Muscle layer of duodenum (tissue), 2 donors: ENCODE results near the gene PCDHGA5.
"Not testable (repeated sequence)": the region's sequence is repeated elsewhere in the genome, so short reads cannot be mapped to it uniquely, and the experiment has no call there.

Source experiments
- H3K27ac ChIP-seq: one replicate; pipeline ENCODE4 v1.7.0; 2013; ENCODE audit warnings: mild to moderate bottlenecking, low read length
- H3K27me3 ChIP-seq: one replicate; pipeline ENCODE4 v1.7.0; 2013; ENCODE audit warnings: low read depth, mild to moderate bottlenecking, control low read depth, low read length
- H3K36me3 ChIP-seq, 2 donors: one replicate each; pipeline ENCODE4 v1.7.0; 2013; ENCODE audit warnings: low read length in 2 of 2, control low read depth in 1 of 2, mild to moderate bottlenecking in 1 of 2; ENCODE audit not compliant: insufficient read depth in 2 of 2, control insufficient read depth in 1 of 2
- H3K4me1 ChIP-seq, 2 donors: one replicate each; pipeline ENCODE4 v1.7.0; 2013; ENCODE audit warnings: low read length in 2 of 2, mild to moderate bottlenecking in 2 of 2, control low read depth in 1 of 2, moderate library complexity in 1 of 2; ENCODE audit not compliant: insufficient read depth in 2 of 2, control insufficient read depth in 1 of 2
- H3K4me3 ChIP-seq, 2 donors: one replicate each; pipeline ENCODE4 v1.7.0; 2013; ENCODE audit warnings: low read length in 2 of 2, low read depth in 1 of 2, mild to moderate bottlenecking in 1 of 2
- H3K9me3 ChIP-seq, 2 donors: one replicate each; pipeline ENCODE4 v1.7.0; 2013; ENCODE audit warnings: low read length in 2 of 2, control low read depth in 1 of 2, mild to moderate bottlenecking in 1 of 2; ENCODE audit not compliant: control insufficient read depth in 1 of 2
- donor health status: healthy.

Gene PCDHGA5

GRCh38 chr5:141393267-141393666, 29.3 kb downstream of the PCDHGA5 start:
- Histone ChIP-seq H3K9me3 (peaks cover 57 to 82% of the 10 kb centered on the region in 2 donors), H3K4me3 (peak overlapping the region in 1 of 2 donors; percentile 73), H3K27ac (no peak overlapping the region), H3K36me3 (peaks cover 0 to 4% of the 10 kb centered on the region in 2 donors), H3K4me1 (no peaks in the 10 kb centered on the region), H3K27me3 (no peaks in the 10 kb centered on the region)

- H3K4me1 ChIP-seq, H3K36me3 ChIP-seq, H3K27me3 ChIP-seq, H3K27ac ChIP-seq: not testable (repeated sequence)
- Histone ChIP-seq H3K4me3 (peak overlapping the region in 1 of 2 donors; percentile 73), H3K9me3 (peaks cover 60 to 82% of the 10 kb centered on the region in 2 donors)
Measured at GRCh38 chr5:141394401-141395187, 30.6 kb downstream of the PCDHGA5 start.

- peaks cover 47 to 77% of the 10 kb centered on the region in 2 donors for H3K9me3 ChIP-seq
- peak within 1 kb of the TSS; percentile 33 to 54 for H3K4me3 ChIP-seq
- not testable (repeated sequence) for H3K4me1 ChIP-seq, H3K27ac ChIP-seq, H3K36me3 ChIP-seq, H3K27me3 ChIP-seq
Measured at GRCh38 chr5:141397756-141398551, 34.0 kb downstream of the PCDHGA5 start, which contains the start of gene PCDHGB5. Gene PCDHGB5, plus strand, starts transcription at chr5:141397947. Its CDS starts 181 bp downstream, at chr5:141398128.

GRCh38 chr5:141398608-141399007, 34.6 kb downstream of the PCDHGA5 start:
- H3K4me1 ChIP-seq = peaks cover 0 to 4% of the 10 kb centered on the region in 2 donors
- H3K36me3 ChIP-seq = peaks cover 0 to 4% of the 10 kb centered on the region in 2 donors
- H3K9me3 ChIP-seq = peaks cover 46 to 77% of the 10 kb centered on the region in 2 donors
- no peak overlapping the region for H3K27ac ChIP-seq
- peak overlapping the region; percentile 33 to 54 for H3K4me3 ChIP-seq
- H3K27me3 ChIP-seq = no peaks in the 10 kb centered on the region

GRCh38 chr5:141399555-141400258, 35.7 kb downstream of the PCDHGA5 start:
- Histone ChIP-seq H3K27me3 (no peaks in the 10 kb centered on the region), H3K4me1 (peaks cover 0 to 4% of the 10 kb centered on the region in 2 donors), H3K9me3 (peaks cover 51 to 77% of the 10 kb centered on the region in 2 donors), H3K4me3 (peak overlapping the region in 1 of 2 donors; percentile 54), H3K27ac (no peak overlapping the region), H3K36me3 (peaks cover 0 to 8% of the 10 kb centered on the region in 2 donors)

- Histone ChIP-seq H3K9me3 (peaks cover 55 to 76% of the 10 kb centered on the region in 2 donors), H3K27ac (no peak within 1 kb of the TSS), H3K4me1 (peaks cover 0 to 4% of the 10 kb centered on the region in 2 donors), H3K27me3 (no peaks in the 10 kb centered on the region), H3K4me3 (peak within 1 kb of the TSS; percentile 45 to 68), H3K36me3 (peaks cover 0 to 10% of the 10 kb centered on the region in 2 donors)
Measured at GRCh38 chr5:141402553-141403243, 38.7 kb downstream of the PCDHGA5 start, which contains the start of gene PCDHGA9. Gene PCDHGA9, plus strand, starts transcription at chr5:141402778. Its CDS starts 175 bp downstream, at chr5:141402953.

GRCh38 chr5:141403387-141403786, 39.4 kb downstream of the PCDHGA5 start:
- Histone ChIP-seq H3K4me3 (peak overlapping the region; percentile 5 to 68), H3K27me3 (no peaks in the 10 kb centered on the region)

GRCh38 chr5:141407790-141408505, 44.0 kb downstream of the PCDHGA5 start, which contains the start of gene PCDHGB6:
Gene PCDHGB6, plus strand, starts transcription at chr5:141408021. Its CDS starts 182 bp downstream, at chr5:141408203.
- not testable (repeated sequence) for H3K27me3 ChIP-seq, H3K27ac ChIP-seq, H3K4me1 ChIP-seq
- Histone ChIP-seq H3K4me3 (peak within 1 kb of the TSS; percentile 1 to 70), H3K36me3 (peaks cover 0 to 13% of the 10 kb centered on the region in 2 donors), H3K9me3 (peaks cover 59 to 79% of the 10 kb centered on the region in 2 donors)

More at GRCh38 chr5:141403387-141403786, 39.4 kb downstream of the PCDHGA5 start:
- peaks cover 0 to 10% of the 10 kb centered on the region in 2 donors for H3K36me3 ChIP-seq
- H3K27ac ChIP-seq = no peak overlapping the region
- H3K4me1 ChIP-seq = peaks cover 0 to 4% of the 10 kb centered on the region in 2 donors
- H3K9me3 ChIP-seq = peaks cover 55 to 79% of the 10 kb centered on the region in 2 donors

GRCh38 chr5:141409598-141410306, 45.8 kb downstream of the PCDHGA5 start:
- H3K27ac ChIP-seq = no peak overlapping the region
- no peaks in the 10 kb centered on the region for H3K27me3 ChIP-seq
- H3K36me3 ChIP-seq = peaks cover 0 to 15% of the 10 kb centered on the region in 2 donors
- peaks cover 55 to 78% of the 10 kb centered on the region in 2 donors for H3K9me3 ChIP-seq
- H3K4me3 ChIP-seq = peak overlapping the region; percentile 21 to 70
- no peaks in the 10 kb centered on the region for H3K4me1 ChIP-seq
